Esophagus (tissue), 2 donors: ENCODE results near the gene GATA2. TPM values are rescaled to one million over a fixed set of nuclear protein-coding genes. Genes with fewer than 3 reads are reported as not detected.

Experiments
- H3K27ac ChIP-seq, 2 donors: one replicate each; pipeline ENCODE4 v1.5.1; 2013; ENCODE audit warnings: low read depth in 2 of 2, mild to moderate bottlenecking in 2 of 2, inconsistent platforms in 1 of 2, low read length in 1 of 2, moderate library complexity in 1 of 2
- H3K27me3 ChIP-seq, 2 donors: one replicate each; pipeline ENCODE4 v1.6.1; 2013; ENCODE audit warnings: low read length in 2 of 2, control low read depth in 1 of 2, mild to moderate bottlenecking in 1 of 2; ENCODE audit not compliant: insufficient read depth in 2 of 2, control insufficient read depth in 1 of 2
- H3K36me3 ChIP-seq, 2 donors: one replicate each; pipeline ENCODE4 v1.6.1; 2013; ENCODE audit warnings: low read length in 1 of 2; ENCODE audit not compliant: control insufficient read depth in 2 of 2, insufficient read depth in 2 of 2
- H3K4me1 ChIP-seq, 2 donors: one replicate each; pipeline ENCODE4 v1.6.1; 2013; ENCODE audit warnings: low read length in 1 of 2; ENCODE audit not compliant: control insufficient read depth in 2 of 2, insufficient read depth in 2 of 2
- H3K4me3 ChIP-seq, 2 donors: one replicate each; pipeline ENCODE4 v1.5.1; 2013; ENCODE audit warnings: low read length in 2 of 2, mild to moderate bottlenecking in 2 of 2, low read depth in 1 of 2, moderate library complexity in 1 of 2
- H3K9me3 ChIP-seq, 2 donors: one replicate each; pipeline ENCODE4 v1.6.1; 2013; ENCODE audit warnings: mild to moderate bottlenecking in 2 of 2, low read depth in 1 of 2, low read length in 1 of 2, moderate library complexity in 1 of 2; ENCODE audit not compliant: control insufficient read depth in 2 of 2, insufficient read depth in 1 of 2
- WGBS, 2 donors: extraction: QIAGEN DNeasy Blood & Tissue Kit; methylation state at CpG; one replicate each; pipeline ENCODE4 v1.1.7; 2013; 5-methylcytosine and 5-hydroxymethylcytosine counted together
- polyA plus RNA-seq, 2 donors: library from polyadenylated mRNA; stranded (reverse); fragments of 200-250 nt; gene quantifications; one replicate each; pipeline ENCODE4 v1.2.3, GENCODE V29; 2013
- donor health status: healthy with polysubstance abuse.
- donor health status: Bipolar disorder and iron deficiency.

Gene GATA2
- polyA plus RNA-seq, 2 donors, result 2.2 to 2.3 TPM

GRCh38 chr3:128462931-128463330 is 30.1 kb downstream of the GATA2 start:
- no peak overlapping the region for H3K4me3 ChIP-seq
- H3K27ac ChIP-seq, result no peak overlapping the region
- WGBS, 2 donors, result 89 to 91% methylated on average over 20 of the region's 20 CpGs
- peaks cover 0 to 2% of the 10 kb centered on the region in 2 donors for H3K4me1 ChIP-seq
- no peaks in the 10 kb centered on the region for H3K27me3 ChIP-seq
- H3K9me3 ChIP-seq, result peaks cover 0 to 3% of the 10 kb centered on the region in 2 donors
- no peaks in the 10 kb centered on the region for H3K36me3 ChIP-seq

GRCh38 chr3:128462341-128462910 is 30.6 kb downstream of the GATA2 start:
- no peak overlapping the region for H3K27ac ChIP-seq
- H3K9me3 ChIP-seq, result peaks cover 0 to 3% of the 10 kb centered on the region in 2 donors
- H3K4me1 ChIP-seq, result peaks cover 0 to 2% of the 10 kb centered on the region in 2 donors
- no peaks in the 10 kb centered on the region for H3K27me3 ChIP-seq
- WGBS, 2 donors, result 93 to 94% methylated on average over 23 of the region's 23 CpGs
- no peak overlapping the region for H3K4me3 ChIP-seq
- H3K36me3 ChIP-seq, result no peaks in the 10 kb centered on the region

GRCh38 chr3:128461731-128462130 is 31.3 kb downstream of the GATA2 start:
- H3K27ac ChIP-seq, result no peak overlapping the region
- WGBS, 2 donors, result 75 to 88% methylated on average over 12 of the region's 12 CpGs
- no peaks in the 10 kb centered on the region for H3K36me3 ChIP-seq
- H3K4me3 ChIP-seq, result no peak overlapping the region
- no peaks in the 10 kb centered on the region for H3K27me3 ChIP-seq
- H3K9me3 ChIP-seq, result peaks cover 0 to 3% of the 10 kb centered on the region in 2 donors
- no peaks in the 10 kb centered on the region for H3K4me1 ChIP-seq

GRCh38 chr3:128459461-128459820 is 33.6 kb downstream of the GATA2 start:
- H3K27ac ChIP-seq, result no peak overlapping the region
- H3K9me3 ChIP-seq, result peaks cover 0 to 3% of the 10 kb centered on the region in 2 donors
- no peak overlapping the region for H3K4me3 ChIP-seq
- H3K36me3 ChIP-seq, result no peaks in the 10 kb centered on the region
- no peaks in the 10 kb centered on the region for H3K27me3 ChIP-seq
- H3K4me1 ChIP-seq, result no peaks in the 10 kb centered on the region
- WGBS, 2 donors, result 88 to 89% methylated on average over 9 of the region's 9 CpGs

- no peaks in the 10 kb centered on the region for H3K4me1 ChIP-seq
- no peak overlapping the region for H3K27ac ChIP-seq
- no peaks in the 10 kb centered on the region for H3K27me3 ChIP-seq
- H3K36me3 ChIP-seq, result no peaks in the 10 kb centered on the region
- H3K4me3 ChIP-seq, result no peak overlapping the region
- 76 to 84% methylated on average over 18 of the region's 18 CpGs for WGBS, 2 donors
- H3K9me3 ChIP-seq, result peaks cover 0 to 3% of the 10 kb centered on the region in 2 donors
Observed at GRCh38 chr3:128458746-128459460, 34.1 kb downstream of the GATA2 start.

- Histone ChIP-seq H3K27me3 (no peaks in the 10 kb centered on the region), H3K9me3 (peaks cover 0 to 3% of the 10 kb centered on the region in 2 donors), H3K4me1 (no peaks in the 10 kb centered on the region), H3K27ac (no peak overlapping the region), H3K4me3 (no peak overlapping the region), H3K36me3 (no peaks in the 10 kb centered on the region)
- 80 to 84% methylated on average over 12 of the region's 12 CpGs for WGBS, 2 donors
Observed at GRCh38 chr3:128457937-128458336, 35.1 kb downstream of the GATA2 start.

GRCh38 chr3:128456776-128457715 is 36.0 kb downstream of the GATA2 start:
- Histone ChIP-seq H3K27ac (no peak overlapping the region), H3K27me3 (no peaks in the 10 kb centered on the region), H3K9me3 (peaks cover 0 to 3% of the 10 kb centered on the region in 2 donors), H3K4me1 (no peaks in the 10 kb centered on the region), H3K4me3 (no peak overlapping the region), H3K36me3 (no peaks in the 10 kb centered on the region)
- 40 to 53% methylated on average over 27 of the region's 27 CpGs for WGBS, 2 donors

- Histone ChIP-seq H3K9me3 (peaks cover 0 to 4% of the 10 kb centered on the region in 2 donors), H3K4me1 (no peaks in the 10 kb centered on the region), H3K4me3 (no peak overlapping the region), H3K27me3 (no peaks in the 10 kb centered on the region), H3K36me3 (no peaks in the 10 kb centered on the region), H3K27ac (no peak overlapping the region)
- 65 to 70% methylated on average over 16 of the region's 16 CpGs for WGBS, 2 donors
Observed at GRCh38 chr3:128455786-128456748, 36.9 kb downstream of the GATA2 start.

GRCh38 chr3:128455116-128455515 is 37.9 kb downstream of the GATA2 start:
- H3K27ac ChIP-seq, result no peak overlapping the region
- no peaks in the 10 kb centered on the region for H3K4me1 ChIP-seq
- WGBS, 2 donors, result 78 to 80% methylated on average over 5 of the region's 5 CpGs

More at GRCh38 chr3:128455116-128455515, 37.9 kb downstream of the GATA2 start:
- Histone ChIP-seq H3K27me3 (no peaks in the 10 kb centered on the region), H3K4me3 (no peak overlapping the region), H3K9me3 (peaks cover 0 to 6% of the 10 kb centered on the region in 2 donors), H3K36me3 (no peaks in the 10 kb centered on the region)
